ENCODE data around the gene PCDHGC4. TPM values are rescaled to one million over a fixed set of nuclear protein-coding genes. Genes with fewer than 3 reads are reported as not detected.
A peak's percentile ranks its signal among the peaks of the same experiment; 100 is the strongest.

Gene PCDHGC4
- total RNA-seq, 3 donors from 2014 or later: 0.75 to 2.6 (median 1.6) TPM

- DNase-seq (no peak), ATAC-seq (no peak)
- H3K9me3 ChIP-seq: no peaks in the 10 kb centered on the region
- no peak overlapping the region for H3K4me3 ChIP-seq
- H3K36me3 ChIP-seq (ENCODE audit: low read depth): no peaks in the 10 kb centered on the region
- H3K4me1 ChIP-seq (ENCODE audit: low read depth): peaks cover 34% of the 10 kb centered on the region
- no peak for TF ChIP-seq CTCF (IDR thresholded peaks at IDR 0.05)
- intact Hi-C loops (cut with DNase I, micrococcal nuclease): no loop called here
Observed at GRCh38 chr5:141523991-141524390, 39.2 kb downstream of the PCDHGC4 start.

GRCh38 chr5:141524604-141525597 lies 40.1 kb downstream of the PCDHGC4 start:
- H3K9me3 ChIP-seq: no peaks in the 10 kb centered on the region
- H3K36me3 ChIP-seq (ENCODE audit: low read depth): no peaks in the 10 kb centered on the region
- H3K4me1 ChIP-seq (ENCODE audit: low read depth): peaks cover 34% of the 10 kb centered on the region
- DNase-seq (peak; percentile 85 to 87 (median 85)), ATAC-seq (peak; percentile 90)
- no peak overlapping the region for H3K4me3 ChIP-seq
- peak; percentile 92 for TF ChIP-seq CTCF (IDR thresholded peaks at IDR 0.05)
- intact Hi-C loops (cut with DNase I, micrococcal nuclease): no loop called here

GRCh38 chr5:141525653-141526052 lies 40.8 kb downstream of the PCDHGC4 start:
- no peaks in the 10 kb centered on the region for H3K36me3 ChIP-seq (ENCODE audit: low read depth)
- ATAC-seq: peak; percentile 39
- no peaks in the 10 kb centered on the region for H3K9me3 ChIP-seq
- no peak for TF ChIP-seq CTCF (IDR thresholded peaks at IDR 0.05)
- peak in 1 of 3 donors; percentile 49 for DNase-seq
- peaks cover 27% of the 10 kb centered on the region for H3K4me1 ChIP-seq (ENCODE audit: low read depth)
- no peak overlapping the region for H3K4me3 ChIP-seq
- intact Hi-C loops (cut with DNase I, micrococcal nuclease): no loop called here

GRCh38 chr5:141527426-141527825 lies 42.6 kb downstream of the PCDHGC4 start:
- ATAC-seq: no peak
- DNase-seq: no peak
- no peaks in the 10 kb centered on the region for H3K36me3 ChIP-seq (ENCODE audit: low read depth)
- H3K9me3 ChIP-seq: no peaks in the 10 kb centered on the region
- intact Hi-C loops (cut with DNase I, micrococcal nuclease): no loop called here
- H3K4me3 ChIP-seq: no peak overlapping the region
- peaks cover 16% of the 10 kb centered on the region for H3K4me1 ChIP-seq (ENCODE audit: low read depth)
- no peak for TF ChIP-seq CTCF (IDR thresholded peaks at IDR 0.05)

- Histone ChIP-seq H3K4me1 (ENCODE audit: low read depth) (peaks cover 16% of the 10 kb centered on the region), H3K9me3 (no peaks in the 10 kb centered on the region), H3K36me3 (ENCODE audit: low read depth) (no peaks in the 10 kb centered on the region), H3K4me3 (no peak overlapping the region)
- DNase-seq (no peak), ATAC-seq (no peak)
- no peak for TF ChIP-seq CTCF (IDR thresholded peaks at IDR 0.05)
- intact Hi-C loops (cut with DNase I, micrococcal nuclease): no loop called here
Observed at GRCh38 chr5:141528291-141528984, 43.6 kb downstream of the PCDHGC4 start.

Data from mucosa of descending colon (tissue), 3 donors.